ENCODE results near the gene CTU2. TPM values are rescaled to one million over a fixed set of nuclear protein-coding genes. Genes with fewer than 3 reads are reported as not detected.

Gene CTU2
- total and polyA plus RNA-seq, 10 of the 15 experiments (the other 5 are each of a cell fraction or from before 2014, with no cell fraction given) = 0.32 to 44.5 (median 18.2) TPM

GRCh38 chr16:88736088-88736487, 29.8 kb downstream of the CTU2 start:
- ChIA-PET CTCF (interaction anchor here (2.1 to 3.1 kb wide), 2 partner anchors 45 to 48 kb away, joined by 24 to 51 read pairs; partner anchors contain the start of gene PIEZO1), RAD21 (ENCODE audit: unreplicated experiment) (no interaction called here), POLR2A (no interaction called here), SMC1A (ENCODE audit: uncharacterized antibody, unreplicated experiment) (interaction anchor here (0.9 kb wide), 1 partner anchor 45 kb away, joined by 3 read pairs; no protein-coding TSS in a partner anchor)
- Histone ChIP-seq H3K9me3 (replicated peaks; ENCODE audit: control insufficient read depth, insufficient read depth, low read length) (no peaks in the 10 kb centered on the region), H3K4me2 (ENCODE audit: control insufficient read depth, insufficient read depth) (no peak overlapping the region), H3K27me3 (replicated peaks in 1 of 2; ENCODE audit: control insufficient read depth in 2 of 2, insufficient read depth in 2 of 2, low read length in 1 of 2) (no peaks in the 10 kb centered on the region), H3K27ac (ENCODE audit: control insufficient read depth, insufficient read depth) (no peak overlapping the region), H3K4me1 (ENCODE audit: control insufficient read depth, insufficient read depth, low read length) (peaks cover 3% of the 10 kb centered on the region; the same call in 1 of the 2 replicates), H3K9ac (ENCODE audit: control insufficient read depth, insufficient read depth, low read length) (no peak overlapping the region), H3K36me3 (ENCODE audit: control insufficient read depth in 2 of 2, insufficient read depth in 2 of 2, low read length in 1 of 2) (peaks cover 9 to 47% of the 10 kb centered on the region in 2 experiments; a peak in 3 of 4 replicates), H2AFZ (ENCODE audit: control insufficient read depth, low read depth, low read length) (no peak overlapping the region), H4K20me1 (ENCODE audit: control insufficient read depth, insufficient read depth) (no peaks in the 10 kb centered on the region), H3K79me2 (ENCODE audit: control insufficient read depth, insufficient read depth, low read length) (no peaks in the 10 kb centered on the region), H3K4me3 (no peak overlapping the region)
- intact Hi-C loops (cut with micrococcal nuclease; ENCODE audit: unreplicated experiment) (loop anchor here (2.0 kb wide), 1 partner anchor 49 kb away; the partner anchor contains the start of gene PIEZO1), in situ Hi-C loops (cut with MboI) (no loop called here)
- no peak for TF ChIP-seq SREBF1 (IDR thresholded peaks at IDR 0.05; ENCODE audit: low read length)
- TF ChIP-seq IRF4 (IDR thresholded peaks at IDR 0.05; ENCODE audit: low read depth, low read length) = no peak
- TF ChIP-seq E2F4 (IDR thresholded peaks at IDR 0.05; ENCODE audit: low read depth, low read length) = no peak
- FAIRE-seq (no peak), ATAC-seq (no peak), DNase-seq (ENCODE audit: low read depth, low spot score) (no peak)
- 98% methylated on average over 21 of the region's 21 CpGs for WGBS (ENCODE audit: insufficient coverage, insufficient replicate concordance, low lambda C conversion rate, missing lambda C conversion rate)
- BruUV-seq (replicated peaks) = no TSS peak

- H3K27ac ChIP-seq (ENCODE audit: control insufficient read depth, insufficient read depth) = no peak overlapping the region
- no peaks in the 10 kb centered on the region for H3K79me2 ChIP-seq (ENCODE audit: control insufficient read depth, insufficient read depth, low read length)
- DNase-seq (ENCODE audit: low read depth, low spot score) (no peak), FAIRE-seq (no peak), ATAC-seq (no peak)
- ChIA-PET POLR2A (interaction anchor here (1.3 kb wide), 1 partner anchor 49 kb away, joined by 4 read pairs; the partner anchor contains the start of gene PIEZO1), RAD21 (ENCODE audit: unreplicated experiment) (interaction anchor here (1.5 to 1.9 kb wide), 5 partner anchors 10 to 480 kb away, joined by 7 to 50 read pairs (median 10); partner anchors contain the start of gene PIEZO1), CTCF (interaction anchor here (1.2 to 3.1 kb wide), 9 partner anchors 9 to 480 kb away, joined by 5 to 51 read pairs (median 11); partner anchors contain the start of genes APRT, CTU2, PIEZO1 and RNF166), SMC1A (ENCODE audit: uncharacterized antibody, unreplicated experiment) (interaction anchor here (0.9 to 1.6 kb wide), 5 partner anchors 11 to 480 kb away, joined by 3 to 5 read pairs (median 4); no protein-coding TSS in a partner anchor)
- no peaks in the 10 kb centered on the region for H3K9me3 ChIP-seq (replicated peaks; ENCODE audit: control insufficient read depth, insufficient read depth, low read length)
- no peak overlapping the region for H3K9ac ChIP-seq (ENCODE audit: control insufficient read depth, insufficient read depth, low read length)
- intact Hi-C loops (cut with micrococcal nuclease; ENCODE audit: unreplicated experiment) = loop anchor here (2.0 kb wide), 1 partner anchor 48 kb away; the partner anchor contains the start of gene PIEZO1
- H3K4me1 ChIP-seq (ENCODE audit: control insufficient read depth, insufficient read depth, low read length) = peaks cover 3% of the 10 kb centered on the region; the same call in 1 of the 2 replicates
- H4K20me1 ChIP-seq (ENCODE audit: control insufficient read depth, insufficient read depth) = no peaks in the 10 kb centered on the region
- 96% methylated on average over 20 of the region's 21 CpGs for WGBS (ENCODE audit: insufficient coverage, insufficient replicate concordance, low lambda C conversion rate, missing lambda C conversion rate)
- no peak overlapping the region for H2AFZ ChIP-seq (ENCODE audit: control insufficient read depth, low read depth, low read length)
- no peaks in the 10 kb centered on the region for H3K27me3 ChIP-seq (replicated peaks in 1 of 2; ENCODE audit: control insufficient read depth in 2 of 2, insufficient read depth in 2 of 2, low read length in 1 of 2)
- in situ Hi-C loops (cut with MboI) = no loop called here
- no peak overlapping the region for H3K4me2 ChIP-seq (ENCODE audit: control insufficient read depth, insufficient read depth)
- peaks cover 5 to 45% of the 10 kb centered on the region in 2 experiments; a peak in 3 of 4 replicates for H3K36me3 ChIP-seq (ENCODE audit: control insufficient read depth in 2 of 2, insufficient read depth in 2 of 2, low read length in 1 of 2)
- no TSS peak for BruUV-seq (replicated peaks)
- H3K4me3 ChIP-seq = no peak overlapping the region
- TF ChIP-seq CEBPZ (IDR thresholded peaks at IDR 0.05; ENCODE audit: low read depth, low read length) = no peak
- no peak for TF ChIP-seq SIN3A (IDR thresholded peaks at IDR 0.05; ENCODE audit: low read depth, low read length)
- TF ChIP-seq RELA (IDR thresholded peaks at IDR 0.05; ENCODE audit: borderline replicate concordance, partially characterized antibody) = no peak
- no peak for TF ChIP-seq PRDM15 (CRISPR knock-in tag; IDR thresholded peaks at IDR 0.05)
Observed at GRCh38 chr16:88736496-88736895, 30.2 kb downstream of the CTU2 start.

All from GM12878 (cell line).